ENCODE results near the gene MYO1D.

GRCh38 chr17:32916134-32916533 is 39.2 kb upstream of the MYO1D start:
- TF ChIP-seq CTCF (conservative IDR thresholded peaks at IDR 0.05; ENCODE audit: low read length) (no peak), EZH2phosphoT487 (IDR thresholded peaks at IDR 0.05; ENCODE audit: borderline replicate concordance, low read depth, low read length) (no peak)
